ENCODE data around the gene GAN.

- TF ChIP-seq CTCF (IDR thresholded peaks at IDR 0.05), result no peak
- no peak for TF ChIP-seq POLR2AphosphoS5 (IDR thresholded peaks at IDR 0.05)
- TF ChIP-seq POLR2A (IDR thresholded peaks at IDR 0.05), result no peak
Measured at GRCh38 chr16:81284995-81285600, 29.7 kb upstream of the GAN start.

Data from gastroesophageal sphincter (tissue), 3 donors.